NCI-H526 (cell line): ENCODE results near the gene C16orf89.
"Not testable (repeated sequence)": the region's sequence is repeated elsewhere in the genome, so short reads cannot be mapped to it uniquely, and the experiment has no call there.

Experiments used
- DNase-seq, 2 experiments: peaks; one replicate each; lab custom pipeline; 2025; lab: John Stamatoyannopoulos, UW

The C16orf89 gene

GRCh38 chr16:5065813-5066212 lies at the start of gene C16orf89:
Gene C16orf89 (minus strand): TSS chr16:5065956. CDS start chr16:5065908, 48 bp downstream.
- no peak for DNase-seq

- DNase-seq = not testable (repeated sequence)
Observed at GRCh38 chr16:5110933-5111332, 45.2 kb upstream of the C16orf89 start.

GRCh38 chr16:5108505-5109158 lies 42.9 kb upstream of the C16orf89 start:
- DNase-seq = no peak

GRCh38 chr16:5105039-5105438 lies 39.3 kb upstream of the C16orf89 start:
- DNase-seq = not testable (repeated sequence)

GRCh38 chr16:5103296-5104032 lies 37.7 kb upstream of the C16orf89 start:
- DNase-seq = not testable (repeated sequence)

GRCh38 chr16:5099174-5099573 lies 33.4 kb upstream of the C16orf89 start:
- DNase-seq = not testable (repeated sequence)

- DNase-seq = not testable (repeated sequence)
Observed at GRCh38 chr16:5098221-5099159, 32.7 kb upstream of the C16orf89 start.

- DNase-seq = peak; percentile 74 to 90
Observed at GRCh38 chr16:5097470-5098220, 31.9 kb upstream of the C16orf89 start, which contains the start of gene EEF2KMT. Gene EEF2KMT (minus strand): TSS chr16:5097795. CDS start chr16:5097739, 56 bp downstream.

- peak in 1 of 2 experiments; percentile 4 for DNase-seq
Observed at GRCh38 chr16:5097061-5097469, 31.3 kb upstream of the C16orf89 start.

GRCh38 chr16:5096437-5097060 lies 30.8 kb upstream of the C16orf89 start:
- not testable (repeated sequence) for DNase-seq

GRCh38 chr16:5095145-5095830 lies 29.5 kb upstream of the C16orf89 start:
- not testable (repeated sequence) for DNase-seq

- DNase-seq = not testable (repeated sequence)
Observed at GRCh38 chr16:5093746-5094145, 28.0 kb upstream of the C16orf89 start.

- not testable (repeated sequence) for DNase-seq
Observed at GRCh38 chr16:5093081-5093480, 27.3 kb upstream of the C16orf89 start.

- not testable (repeated sequence) for DNase-seq
Observed at GRCh38 chr16:5090592-5090991, 24.8 kb upstream of the C16orf89 start.

GRCh38 chr16:5089911-5090555 lies 24.3 kb upstream of the C16orf89 start:
- not testable (repeated sequence) for DNase-seq

GRCh38 chr16:5088936-5089335 lies 23.2 kb upstream of the C16orf89 start:
- DNase-seq = not testable (repeated sequence)

GRCh38 chr16:5088086-5088790 lies 22.5 kb upstream of the C16orf89 start:
- DNase-seq = not testable (repeated sequence)

- DNase-seq = not testable (repeated sequence)
Observed at GRCh38 chr16:5085716-5086115, 20.0 kb upstream of the C16orf89 start.

GRCh38 chr16:5084802-5085201 lies 19.0 kb upstream of the C16orf89 start:
- DNase-seq = peak; percentile 12 to 38
